HG02840 (cell line): ENCODE measurements around the gene WDR90.
A peak's percentile ranks its signal among the peaks of the same experiment; 100 is the strongest.
"Not testable (repeated sequence)": the region's sequence is repeated elsewhere in the genome, so short reads cannot be mapped to it uniquely, and the experiment has no call there.

Source experiments
- ATAC-seq: cut with Tn5 transposase; IDR thresholded peaks from one replicate; pipeline ENCODE4 v1.9.1; 2021; ENCODE audit warnings: mild to moderate bottlenecking, moderate library complexity, moderate number of reproducible peaks; ENCODE audit not compliant: unreplicated experiment, low FRiP score

Gene WDR90

GRCh38 chr16:684071-684794 lies 35.1 kb downstream of the WDR90 start, which contains the start of gene JMJD8:
Gene JMJD8, minus strand, starts transcription at chr16:684334. Its CDS starts 15 bp downstream, at chr16:684319.
- peak; percentile 49 for ATAC-seq

- no peak for ATAC-seq
These were observed 36.0 kb downstream of the WDR90 start for GRCh38 chr16:684961-685696.

DNA sequence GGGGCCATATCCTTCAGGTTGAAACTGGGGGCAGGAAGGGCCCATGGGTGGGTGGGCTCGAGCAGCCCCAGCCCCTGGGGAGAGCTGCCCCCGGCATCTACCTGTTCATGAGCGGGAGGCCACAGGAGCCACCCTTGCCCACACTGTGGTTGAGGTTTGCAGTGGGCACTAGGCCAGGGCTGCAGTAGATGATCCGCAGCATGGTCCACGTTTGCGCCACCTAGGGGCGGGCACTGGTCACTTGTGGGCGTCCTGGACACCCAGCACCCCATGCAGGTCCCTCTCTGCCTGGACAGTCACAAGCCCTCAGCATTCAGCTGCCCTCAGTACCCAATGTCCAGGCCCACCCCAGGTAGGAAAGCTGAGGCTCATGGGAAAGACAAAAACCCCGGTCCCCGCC lies 36.8 kb downstream of the WDR90 start:
- no peak for ATAC-seq

DNA sequence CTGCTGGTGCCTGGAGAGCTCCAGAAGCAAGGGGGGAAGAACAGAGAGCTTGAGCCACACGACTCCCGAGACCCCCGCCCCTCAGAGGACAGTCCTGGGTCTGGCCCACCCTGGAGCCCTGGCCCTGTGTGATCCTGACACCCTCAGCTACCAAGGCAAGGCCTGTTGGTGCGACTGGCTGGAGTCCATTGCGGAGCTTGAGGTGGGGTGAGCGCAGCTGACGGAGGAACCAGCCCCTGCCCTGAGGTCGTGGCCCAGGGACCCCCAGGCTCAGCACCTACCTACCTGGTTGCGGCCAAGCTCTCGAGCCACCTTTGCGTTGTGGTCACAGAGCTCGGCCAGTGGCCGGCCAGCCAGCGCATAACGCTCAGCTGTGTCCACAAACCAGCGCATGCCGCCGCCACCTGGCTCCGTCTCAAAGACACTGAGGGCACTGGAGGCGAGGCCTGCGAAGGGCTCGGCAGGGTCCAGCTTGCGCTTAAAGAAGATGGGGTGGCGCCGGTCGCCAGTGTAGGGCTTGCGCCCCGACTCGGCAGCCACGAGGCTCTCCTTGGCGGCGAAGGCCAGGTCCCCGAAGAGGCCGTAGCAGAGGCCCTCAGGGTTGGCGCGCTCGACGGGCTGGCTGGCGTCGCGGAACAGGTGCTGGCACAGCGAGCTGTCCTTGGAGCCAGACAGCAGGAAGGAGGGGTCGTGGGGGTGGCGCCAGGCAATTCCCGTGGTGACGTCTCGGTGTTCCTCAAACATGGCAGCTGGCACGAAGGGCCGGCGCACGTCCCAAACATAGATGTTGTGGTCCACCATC lies 37.5 kb downstream of the WDR90 start:
- no peak for ATAC-seq

DNA sequence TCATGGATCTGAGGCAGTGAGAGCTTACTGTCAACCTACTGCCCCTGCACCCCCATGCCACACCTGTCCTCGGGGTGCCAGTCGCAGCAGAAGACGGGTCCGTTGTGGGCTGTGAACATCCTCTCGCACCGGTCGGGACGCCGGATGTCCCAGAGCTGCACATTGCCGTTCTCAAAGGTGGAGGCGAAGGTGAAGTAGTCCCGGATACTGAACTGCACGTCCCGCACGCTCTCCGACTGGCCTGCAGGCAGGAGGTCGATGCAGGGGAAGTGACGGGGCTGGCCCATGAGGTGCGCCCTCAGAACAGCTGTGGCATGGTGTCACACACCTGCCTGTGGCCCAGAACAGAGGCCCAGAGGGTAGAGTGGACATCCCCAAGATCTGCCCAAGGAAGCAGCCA lies 38.3 kb downstream of the WDR90 start:
- no peak for ATAC-seq

- no peak for ATAC-seq
These were observed 40.2 kb downstream of the WDR90 start for GRCh38 chr16:689175-689897.

- ATAC-seq: not testable (repeated sequence)
These were observed 42.1 kb downstream of the WDR90 start for GRCh38 chr16:691242-691641.

- no peak for ATAC-seq
These were observed 43.4 kb downstream of the WDR90 start for GRCh38 chr16:692356-693108.

GRCh38 chr16:693364-693763 lies 44.2 kb downstream of the WDR90 start:
- ATAC-seq: no peak

- ATAC-seq: no peak
These were observed 44.6 kb downstream of the WDR90 start for GRCh38 chr16:693766-694165.

DNA sequence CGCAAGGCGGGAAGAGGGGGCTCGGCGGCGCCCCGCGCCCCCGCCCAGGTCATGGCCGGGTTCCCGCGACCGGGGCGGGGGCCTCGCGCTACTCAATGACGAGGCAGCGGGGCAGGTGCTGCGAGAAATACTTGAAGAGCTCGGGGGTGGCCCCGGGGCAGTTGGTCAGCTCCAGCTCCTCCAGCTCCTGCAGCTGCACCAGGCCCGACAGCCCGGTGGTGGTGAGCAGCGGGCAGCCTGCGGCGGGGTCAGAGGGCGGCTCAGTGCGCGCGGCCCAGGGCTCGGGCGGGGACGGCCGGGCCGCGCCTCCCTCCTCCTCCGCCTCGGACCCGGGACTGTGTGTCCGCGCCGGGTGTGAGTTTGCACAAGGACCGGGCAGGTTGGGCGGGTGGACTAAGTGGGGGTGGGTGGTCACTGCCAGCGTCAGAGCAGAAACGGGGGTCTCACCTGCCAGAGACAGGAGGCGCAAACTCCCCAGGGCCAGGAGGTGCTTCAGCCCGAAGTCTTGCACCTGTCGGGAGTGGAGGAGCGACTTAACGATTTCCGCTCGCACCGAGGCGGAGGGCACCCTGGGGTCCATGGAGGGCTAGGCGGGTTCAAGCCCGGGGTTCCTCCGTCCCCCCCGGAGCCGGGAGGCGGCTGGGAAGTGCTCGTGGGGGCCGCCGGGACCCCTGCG lies 45.2 kb downstream of the WDR90 start:
- ATAC-seq: no peak

GRCh38 chr16:694863-695354 lies 45.7 kb downstream of the WDR90 start:
- no peak for ATAC-seq

- ATAC-seq: no peak
These were observed 46.4 kb downstream of the WDR90 start for GRCh38 chr16:695355-696089.

GRCh38 chr16:698911-699671 lies 49.9 kb downstream of the WDR90 start:
- ATAC-seq: no peak

GRCh38 chr16:700684-701584 lies 51.8 kb downstream of the WDR90 start:
- no peak for ATAC-seq

DNA sequence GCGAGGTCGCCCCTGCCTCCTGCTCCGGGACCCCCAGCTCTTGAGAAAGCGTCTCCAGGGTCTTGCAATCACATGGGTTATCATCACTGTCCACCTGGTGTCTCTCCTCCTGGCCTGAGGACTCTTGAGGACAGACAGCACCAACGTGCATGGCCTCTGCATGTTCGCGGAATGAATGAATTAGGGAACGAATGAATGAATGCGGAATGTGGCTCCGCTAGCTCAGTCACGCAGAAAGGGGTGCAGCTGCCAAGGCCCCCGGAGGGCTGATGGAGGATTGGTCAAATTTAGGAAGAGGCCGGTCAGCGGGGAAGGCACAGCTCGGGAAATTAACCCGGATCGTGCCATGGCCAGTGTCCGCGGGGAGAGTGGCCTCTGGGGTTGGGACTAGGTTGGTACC lies 53.2 kb downstream of the WDR90 start:
- no peak for ATAC-seq

DNA sequence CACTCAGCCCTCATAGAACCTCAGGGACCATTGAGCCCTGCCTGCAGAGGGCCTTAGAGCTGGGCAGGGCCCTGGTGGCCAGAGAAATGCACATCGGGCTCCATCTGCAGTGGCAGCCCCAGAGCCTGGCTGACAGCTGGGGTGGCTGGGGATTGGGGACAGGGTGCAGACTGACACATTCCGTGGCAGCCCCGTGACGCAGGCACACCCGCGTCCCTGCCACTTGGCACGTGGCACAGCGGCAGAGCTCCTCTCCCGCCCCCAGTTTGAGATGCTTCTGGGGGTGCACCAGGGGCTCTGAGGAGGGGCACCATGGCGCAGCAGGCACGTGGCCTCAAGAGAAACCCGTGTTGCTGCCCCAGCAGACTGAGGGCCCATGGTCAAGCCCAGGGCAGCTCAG lies 54.2 kb downstream of the WDR90 start:
- no peak for ATAC-seq
